Kidney epithelial cell (primary cell): ENCODE measurements around the gene TRIM51G. TPM values are rescaled to one million over a fixed set of nuclear protein-coding genes. Genes with fewer than 3 reads are reported as not detected.
"Not testable (repeated sequence)": the region's sequence is repeated elsewhere in the genome, so short reads cannot be mapped to it uniquely, and the experiment has no call there.

Source experiments
- DNase-seq: peaks from one replicate; pipeline ENCODE4 v3.0.0-alpha.2; 2010; ENCODE audit warnings: low read depth
- H3K27me3 ChIP-seq: 2 replicates; pipeline ENCODE4 v1.6.0; 2011; ENCODE audit warnings: low read length; ENCODE audit not compliant: control insufficient read depth, insufficient read depth
- H3K36me3 ChIP-seq: 2 replicates; pipeline ENCODE4 v1.5.1; 2011; ENCODE audit warnings: low read length; ENCODE audit not compliant: control insufficient read depth, insufficient read depth
- H3K4me3 ChIP-seq: 2 replicates; pipeline ENCODE4 v1.5.1; 2011; ENCODE audit warnings: low read depth, mild to moderate bottlenecking, control low read depth, low read length
- total RNA-seq: library from RNA; depleted of rRNA; stranded (reverse); fragments of >200 nt; gene quantifications from 2 replicates; pipeline ENCODE4 v1.2.3, GENCODE V29; 2015

TRIM51G gene, protein sequence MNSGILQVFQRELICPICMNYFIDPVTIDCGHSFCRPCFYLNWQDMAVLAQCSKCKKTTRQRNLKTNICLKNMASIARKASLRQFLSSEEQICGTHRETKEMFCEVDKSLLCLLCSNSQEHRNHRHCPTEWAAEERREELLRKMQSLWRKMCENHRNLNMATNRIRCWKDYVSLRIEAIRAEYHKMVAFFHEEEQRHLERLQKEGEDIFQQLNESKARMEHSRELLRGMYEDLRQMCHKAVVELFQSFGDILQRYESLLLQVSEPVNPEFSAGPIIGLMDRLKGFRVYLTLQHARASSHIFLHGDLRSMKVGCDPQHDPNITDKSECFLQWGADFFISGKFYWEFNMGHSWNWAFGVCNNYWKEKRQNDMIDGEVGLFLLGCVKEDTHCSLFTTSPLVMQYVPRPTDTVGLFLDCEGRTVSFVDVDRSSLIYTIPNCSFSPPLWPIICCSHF
- total RNA-seq, result not detected in 2 replicates

DNA sequence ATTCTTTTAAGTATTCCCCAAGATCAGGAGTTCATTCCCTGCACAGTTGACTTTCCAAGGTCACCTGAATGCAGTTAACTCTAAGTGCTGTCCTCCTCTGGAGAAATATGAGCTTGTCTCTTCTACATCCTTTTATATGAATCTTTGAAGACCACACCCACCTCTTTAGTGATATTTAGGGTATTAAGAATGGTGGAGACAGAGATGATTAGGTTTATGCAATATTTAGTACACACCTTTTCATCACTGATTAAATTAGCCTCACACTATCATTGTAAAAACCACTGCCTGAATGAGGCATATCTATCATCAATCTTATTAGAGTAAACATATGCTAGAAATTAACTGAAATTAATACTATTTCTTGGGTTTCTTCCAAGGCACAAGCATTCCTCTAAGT is at the start of gene TRIM51G:
Gene TRIM51G (minus strand): TSS at position 101 of the 400 bp plus-strand sequence. CDS start 2,190 bp downstream, outside the sequence.
- H3K36me3 ChIP-seq, H3K27me3 ChIP-seq, H3K4me3 ChIP-seq, DNase-seq: not testable (repeated sequence)

DNA sequence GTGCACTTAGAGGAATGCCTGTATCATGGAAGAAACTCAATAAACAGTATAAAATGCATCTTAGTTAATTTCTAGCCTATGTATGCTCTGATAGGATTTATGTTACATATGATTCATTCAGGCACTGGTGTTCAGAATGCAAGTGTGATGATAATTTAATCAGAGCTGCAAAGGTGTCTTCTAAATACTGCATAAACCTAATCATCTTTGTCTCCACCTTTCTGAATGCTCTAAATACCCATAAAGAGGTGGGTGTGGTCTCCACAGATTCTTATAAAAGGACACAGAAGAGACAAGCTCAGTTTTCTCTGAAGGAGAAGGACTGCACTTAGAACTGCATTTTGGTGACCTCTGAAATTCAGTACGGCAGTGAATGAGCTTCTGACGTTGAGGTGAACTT is 44.8 kb upstream of the TRIM51G start, which contains the start of gene TRIM49B:
Gene TRIM49B (plus strand): TSS at position 301 of the 400 bp plus-strand sequence. CDS start 2,777 bp downstream, outside the sequence.
- not testable (repeated sequence) for H3K4me3 ChIP-seq, H3K27me3 ChIP-seq, DNase-seq, H3K36me3 ChIP-seq

DNA sequence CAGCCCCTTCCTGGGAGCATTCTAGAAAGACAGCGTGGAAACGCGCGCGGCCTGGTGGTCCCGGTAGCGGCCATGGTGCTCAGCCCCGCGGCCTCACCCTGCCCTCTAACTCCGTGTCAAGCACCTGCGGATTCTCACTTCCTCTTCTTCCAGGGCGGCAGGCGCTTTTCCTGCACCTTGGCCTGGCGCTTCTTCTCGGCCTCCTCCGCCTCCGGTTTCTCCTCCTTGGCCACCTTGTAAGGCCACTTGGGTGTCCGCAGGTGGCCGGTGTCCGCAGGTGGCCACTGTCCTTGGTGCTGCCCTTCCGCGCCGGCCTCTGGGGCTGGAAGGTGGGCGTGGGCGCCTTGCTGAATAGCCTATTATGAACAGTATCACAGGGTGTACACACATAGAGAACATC is 15.1 kb downstream of the TRIM51G start:
- not testable (repeated sequence) for H3K27me3 ChIP-seq, H3K36me3 ChIP-seq, H3K4me3 ChIP-seq, DNase-seq

DNA sequence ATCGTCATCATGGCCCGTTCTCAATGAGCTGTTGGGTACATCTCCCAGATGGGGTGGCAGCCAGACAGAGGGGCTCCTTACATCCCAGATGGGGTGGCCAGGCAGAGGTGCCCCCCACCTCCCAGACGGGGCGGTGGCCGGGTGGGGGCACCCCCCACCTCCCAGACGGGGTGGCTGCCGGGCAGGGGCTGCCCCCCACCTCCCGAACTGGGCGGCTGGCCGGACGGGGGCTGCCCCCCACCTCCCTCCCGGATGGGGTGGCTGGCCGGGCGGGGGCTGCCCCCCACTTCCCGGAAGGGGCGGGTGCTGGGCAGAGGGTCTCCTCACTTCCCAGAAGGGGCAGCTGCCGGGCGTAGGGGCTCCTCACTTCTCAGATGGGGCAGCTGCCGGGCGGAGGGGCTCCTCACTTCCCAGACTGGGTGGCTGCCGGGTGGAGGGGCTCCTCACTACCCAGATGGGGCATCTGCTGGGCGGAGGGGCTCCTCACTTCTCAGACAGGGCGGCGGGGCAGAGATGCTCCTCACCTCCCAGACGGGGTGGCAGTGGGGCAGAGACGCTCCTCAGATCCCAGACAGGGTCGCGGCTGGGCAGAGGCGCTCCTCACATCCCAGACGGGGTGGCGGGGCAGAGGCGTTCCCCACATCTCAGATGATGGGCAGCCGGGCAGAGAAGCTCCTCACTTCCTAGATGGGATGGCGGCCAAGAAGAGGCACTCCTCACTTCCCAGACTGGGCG is 28.2 kb downstream of the TRIM51G start:
- not testable (repeated sequence) for DNase-seq, H3K4me3 ChIP-seq, H3K36me3 ChIP-seq, H3K27me3 ChIP-seq

DNA sequence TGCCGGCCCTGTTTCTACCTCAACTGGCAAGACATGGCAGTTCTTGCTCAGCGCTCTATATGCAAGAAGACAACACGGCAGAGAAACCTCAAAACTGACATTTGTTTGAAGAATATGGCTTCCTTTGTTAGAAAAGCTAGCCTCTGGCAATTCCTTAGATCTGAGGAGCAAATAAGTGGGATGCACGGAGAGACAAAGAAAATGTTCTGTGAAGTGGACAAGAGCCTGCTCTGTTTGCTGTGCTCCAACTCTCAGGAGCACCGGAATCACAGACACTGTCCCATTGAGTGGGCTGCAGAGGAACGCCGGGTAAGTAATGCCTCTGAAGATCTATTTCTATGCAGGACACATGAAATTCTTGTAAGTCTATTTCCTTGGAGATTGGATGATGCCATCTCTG is 37.9 kb downstream of the TRIM51G start:
- H3K36me3 ChIP-seq, DNase-seq, H3K27me3 ChIP-seq, H3K4me3 ChIP-seq: not testable (repeated sequence)

Other genes with a start within 250 kb of the TRIM51G start
- gene TRIM49B, start 44.9 kb upstream of the TRIM51G start, total RNA-seq, result not detected in 2 replicates
- not detected in 2 replicates for gene TRIM64C, start 75.2 kb upstream of the TRIM51G start, total RNA-seq
- gene FOLH1, start 224.7 kb upstream of the TRIM51G start, total RNA-seq, result 0.29 TPM in 1 of 2 replicates, not detected in the other